Measurements from ENCODE around the gene GINM1.

DNA sequence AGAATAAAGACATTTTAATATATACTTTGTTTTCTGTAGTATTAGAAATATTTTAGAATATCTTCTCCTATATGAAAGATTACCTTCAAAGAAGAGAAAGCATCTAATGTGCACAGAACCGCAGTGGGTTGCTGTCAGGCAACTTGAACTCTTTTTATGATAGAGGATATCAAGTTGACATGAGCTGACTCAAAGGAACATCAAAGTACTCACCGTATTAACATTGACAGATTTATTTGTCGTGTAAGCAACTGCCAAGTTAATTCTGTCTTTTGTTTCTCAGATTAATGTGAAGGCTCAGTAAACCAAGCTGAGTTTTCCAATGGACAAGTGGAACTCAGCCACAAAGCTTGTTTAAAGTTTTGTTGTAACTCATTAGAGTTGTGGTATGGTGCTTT is 2.2 kb upstream of the GINM1 start:
- TF ChIP-seq, protein P1, sequence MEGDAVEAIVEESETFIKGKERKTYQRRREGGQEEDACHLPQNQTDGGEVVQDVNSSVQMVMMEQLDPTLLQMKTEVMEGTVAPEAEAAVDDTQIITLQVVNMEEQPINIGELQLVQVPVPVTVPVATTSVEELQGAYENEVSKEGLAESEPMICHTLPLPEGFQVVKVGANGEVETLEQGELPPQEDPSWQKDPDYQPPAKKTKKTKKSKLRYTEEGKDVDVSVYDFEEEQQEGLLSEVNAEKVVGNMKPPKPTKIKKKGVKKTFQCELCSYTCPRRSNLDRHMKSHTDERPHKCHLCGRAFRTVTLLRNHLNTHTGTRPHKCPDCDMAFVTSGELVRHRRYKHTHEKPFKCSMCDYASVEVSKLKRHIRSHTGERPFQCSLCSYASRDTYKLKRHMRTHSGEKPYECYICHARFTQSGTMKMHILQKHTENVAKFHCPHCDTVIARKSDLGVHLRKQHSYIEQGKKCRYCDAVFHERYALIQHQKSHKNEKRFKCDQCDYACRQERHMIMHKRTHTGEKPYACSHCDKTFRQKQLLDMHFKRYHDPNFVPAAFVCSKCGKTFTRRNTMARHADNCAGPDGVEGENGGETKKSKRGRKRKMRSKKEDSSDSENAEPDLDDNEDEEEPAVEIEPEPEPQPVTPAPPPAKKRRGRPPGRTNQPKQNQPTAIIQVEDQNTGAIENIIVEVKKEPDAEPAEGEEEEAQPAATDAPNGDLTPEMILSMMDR (IDR thresholded peaks at IDR 0.05; ENCODE audit: extremely low read depth in 1 of 2, insufficient read depth in 1 of 2, low read depth in 1 of 2, low read length in 2 of 2) = no peak
- TF ChIP-seq POLR2AphosphoS5 (IDR thresholded peaks at IDR 0.05; ENCODE audit: insufficient read depth, low read depth, low read length) = no peak
